ENCODE measurements around the gene CTNNA2. TPM values are rescaled to one million over a fixed set of nuclear protein-coding genes. Genes with fewer than 3 reads are reported as not detected.
"Not testable (repeated sequence)": the region's sequence is repeated elsewhere in the genome, so short reads cannot be mapped to it uniquely, and the experiment has no call there.

CTNNA2 gene
- polyA plus RNA-seq, 1 experiment: not detected

DNA sequence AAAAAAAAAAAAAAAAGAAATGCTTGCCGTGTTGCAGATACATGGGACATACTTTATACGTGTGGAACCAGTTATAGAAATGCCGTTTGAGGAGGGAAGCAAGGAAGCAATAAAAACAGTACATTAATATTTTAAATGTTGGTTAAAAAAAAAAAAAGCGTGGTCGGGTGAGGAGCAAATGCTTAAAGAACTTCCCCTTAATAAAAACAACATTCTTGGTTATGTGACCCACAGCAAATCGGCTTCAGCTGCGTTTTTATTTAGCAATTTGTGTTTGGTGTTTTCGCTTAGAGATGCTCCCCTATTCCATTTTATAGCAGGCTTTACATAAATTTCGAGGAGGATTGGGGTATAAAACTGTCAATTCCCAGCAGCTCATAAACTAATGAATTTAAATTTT lies 568.1 kb downstream of the CTNNA2 start:
- no peak for DNase-seq (ENCODE audit: low read depth, low spot score)
- no peak overlapping the region for H3K27ac ChIP-seq (ENCODE audit: low read depth, low read length)
- TF ChIP-seq, protein P1, sequence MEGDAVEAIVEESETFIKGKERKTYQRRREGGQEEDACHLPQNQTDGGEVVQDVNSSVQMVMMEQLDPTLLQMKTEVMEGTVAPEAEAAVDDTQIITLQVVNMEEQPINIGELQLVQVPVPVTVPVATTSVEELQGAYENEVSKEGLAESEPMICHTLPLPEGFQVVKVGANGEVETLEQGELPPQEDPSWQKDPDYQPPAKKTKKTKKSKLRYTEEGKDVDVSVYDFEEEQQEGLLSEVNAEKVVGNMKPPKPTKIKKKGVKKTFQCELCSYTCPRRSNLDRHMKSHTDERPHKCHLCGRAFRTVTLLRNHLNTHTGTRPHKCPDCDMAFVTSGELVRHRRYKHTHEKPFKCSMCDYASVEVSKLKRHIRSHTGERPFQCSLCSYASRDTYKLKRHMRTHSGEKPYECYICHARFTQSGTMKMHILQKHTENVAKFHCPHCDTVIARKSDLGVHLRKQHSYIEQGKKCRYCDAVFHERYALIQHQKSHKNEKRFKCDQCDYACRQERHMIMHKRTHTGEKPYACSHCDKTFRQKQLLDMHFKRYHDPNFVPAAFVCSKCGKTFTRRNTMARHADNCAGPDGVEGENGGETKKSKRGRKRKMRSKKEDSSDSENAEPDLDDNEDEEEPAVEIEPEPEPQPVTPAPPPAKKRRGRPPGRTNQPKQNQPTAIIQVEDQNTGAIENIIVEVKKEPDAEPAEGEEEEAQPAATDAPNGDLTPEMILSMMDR (IDR thresholded peaks at IDR 0.05; ENCODE audit: low read depth, low read length): no peak
- H3K4me3 ChIP-seq (ENCODE audit: low read depth, low read length): no peak overlapping the region; the same call in 1 of the 2 replicates
- ChIA-PET POLR2A (no interaction called here), CTCF (interaction anchor here (0.6 to 7.6 kb wide), 6 partner anchors 9 to 208 kb away, joined by 3 to 47 read pairs (median 8); no protein-coding TSS in a partner anchor)
- no peaks in the 10 kb centered on the region for H3K27me3 ChIP-seq (ENCODE audit: control insufficient read depth, insufficient read depth, low read length)
- H3K9me3 ChIP-seq (ENCODE audit: control insufficient read depth, insufficient read depth, low read length): no peaks in the 10 kb centered on the region

DNA sequence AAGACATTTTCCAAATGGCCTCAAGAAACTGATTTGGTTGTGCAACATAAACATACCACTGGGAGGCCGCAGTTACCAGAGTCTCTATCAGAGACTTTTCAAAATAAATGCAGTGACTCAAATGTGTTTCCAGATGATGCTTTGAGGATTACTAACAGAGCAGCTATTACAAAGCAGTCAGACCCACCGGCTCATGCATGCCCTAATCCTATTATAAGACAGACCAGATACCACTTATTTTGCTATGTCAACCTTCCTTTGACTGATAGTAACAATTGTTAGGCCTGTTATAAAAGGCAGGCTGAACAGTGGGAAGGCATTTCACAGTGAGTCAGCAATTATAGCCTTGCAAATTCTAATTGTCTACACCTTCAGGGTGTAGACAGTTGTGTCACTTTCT lies 574.0 kb downstream of the CTNNA2 start:
- DNase-seq (ENCODE audit: low read depth, low spot score): peak; percentile 77
- CTCF ChIA-PET: interaction anchor here (1.3 to 4.8 kb wide), 2 partner anchors 14 to 152 kb away, joined by 6 to 24 read pairs; no protein-coding TSS in a partner anchor

DNA sequence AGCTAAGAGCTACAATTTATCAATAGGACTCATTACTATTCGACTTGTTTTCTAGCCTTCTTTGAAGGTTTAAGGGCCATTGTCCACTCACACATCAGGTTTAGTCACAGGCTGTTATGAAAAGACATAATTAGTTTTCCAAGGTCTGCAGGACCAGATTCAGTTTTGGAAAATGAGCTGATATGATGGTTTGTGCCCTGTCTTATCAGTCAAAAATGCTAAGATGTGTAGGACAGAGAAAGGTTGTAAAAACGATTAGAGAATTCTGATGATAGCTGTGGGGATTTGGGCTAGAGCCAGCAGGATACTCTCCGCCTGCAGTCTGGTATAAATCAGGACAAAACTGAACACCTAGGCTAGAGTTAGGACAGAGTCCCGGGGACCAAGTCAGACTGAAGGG lies 578.4 kb downstream of the CTNNA2 start:
- no peak overlapping the region for H3K27ac ChIP-seq (ENCODE audit: low read depth, low read length)
- H3K9me3 ChIP-seq (ENCODE audit: control insufficient read depth, insufficient read depth, low read length): no peaks in the 10 kb centered on the region
- no peaks in the 10 kb centered on the region for H3K27me3 ChIP-seq (ENCODE audit: control insufficient read depth, insufficient read depth, low read length)
- TF ChIP-seq, protein P1 (IDR thresholded peaks at IDR 0.05; ENCODE audit: low read depth, low read length): no peak
- H3K4me3 ChIP-seq (ENCODE audit: low read depth, low read length): no peak overlapping the region
- ChIA-PET POLR2A (no interaction called here), CTCF (interaction anchor here (0.5 to 1.5 kb wide), 2 partner anchors 20 to 37 kb away, joined by 3 read pairs; no protein-coding TSS in a partner anchor)
- DNase-seq (ENCODE audit: low read depth, low spot score): no peak

More for the DNA sequence above, 574.0 kb downstream of the CTNNA2 start:
- Histone ChIP-seq H3K27ac (ENCODE audit: low read depth, low read length) (no peak overlapping the region), H3K4me3 (ENCODE audit: low read depth, low read length) (no peak overlapping the region), H3K9me3 (ENCODE audit: control insufficient read depth, insufficient read depth, low read length) (no peaks in the 10 kb centered on the region), H3K27me3 (ENCODE audit: control insufficient read depth, insufficient read depth, low read length) (no peaks in the 10 kb centered on the region)
- TF ChIP-seq, protein P1 (IDR thresholded peaks at IDR 0.05; ENCODE audit: low read depth, low read length): peak; percentile 56
- POLR2A ChIA-PET: interaction anchor here (0.6 to 1.0 kb wide), 2 partner anchors 28 to 276 kb away, joined by 3 to 4 read pairs; no protein-coding TSS in a partner anchor

DNA sequence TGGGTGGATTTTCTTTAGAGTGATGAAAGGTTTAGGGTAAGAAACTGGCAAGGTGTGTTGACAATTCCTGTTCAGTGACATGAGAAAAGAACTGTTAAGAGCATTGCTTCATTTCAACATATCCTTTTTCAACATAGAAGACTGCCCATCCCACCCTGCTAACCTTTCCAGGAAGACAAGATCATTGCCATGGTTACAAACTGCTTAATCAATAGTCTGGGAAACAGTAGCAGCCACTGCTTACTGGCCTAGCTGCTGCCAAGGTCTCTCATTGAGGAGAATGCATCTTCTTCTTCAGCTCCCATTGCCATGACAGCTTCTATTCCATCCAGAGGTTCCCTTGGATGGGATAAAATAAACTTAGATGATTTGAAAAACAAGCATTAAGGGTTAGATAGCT lies 579.6 kb downstream of the CTNNA2 start:
- no peaks in the 10 kb centered on the region for H3K9me3 ChIP-seq (ENCODE audit: control insufficient read depth, insufficient read depth, low read length)
- POLR2A ChIA-PET: no interaction called here
- CTCF ChIA-PET: interaction anchor here (1.0 kb wide), 1 partner anchor 146 kb away, joined by 3 read pairs; no protein-coding TSS in a partner anchor
- H3K27ac ChIP-seq (ENCODE audit: low read depth, low read length): no peak overlapping the region
- TF ChIP-seq, protein P1 (IDR thresholded peaks at IDR 0.05; ENCODE audit: low read depth, low read length): no peak
- DNase-seq (ENCODE audit: low read depth, low spot score): no peak
- H3K27me3 ChIP-seq (ENCODE audit: control insufficient read depth, insufficient read depth, low read length): no peaks in the 10 kb centered on the region
- no peak overlapping the region for H3K4me3 ChIP-seq (ENCODE audit: low read depth, low read length)

DNA sequence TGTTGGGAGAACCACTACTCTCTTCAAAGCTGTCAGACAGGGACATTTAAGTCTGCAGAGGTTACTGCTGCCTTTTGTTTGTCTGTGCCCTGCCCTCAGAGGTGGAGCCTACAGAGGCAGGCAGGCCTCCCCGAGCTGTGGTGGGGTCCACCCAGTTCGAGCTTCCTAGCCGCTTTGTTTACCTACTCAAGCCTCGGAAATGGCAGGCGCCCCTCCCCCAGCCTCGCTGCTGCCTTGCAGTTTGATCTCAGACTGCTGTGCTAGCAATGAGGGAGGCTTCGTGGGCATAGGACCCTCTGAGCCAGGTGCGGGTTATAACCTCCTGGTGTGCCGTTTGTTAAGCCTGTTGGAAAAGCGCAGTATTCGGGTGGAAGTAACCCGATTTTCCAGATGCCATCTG lies 585.7 kb downstream of the CTNNA2 start:
- H3K9me3 ChIP-seq (ENCODE audit: control insufficient read depth, insufficient read depth, low read length); H3K4me3 ChIP-seq (ENCODE audit: low read depth, low read length); POLR2A ChIA-PET; DNase-seq (ENCODE audit: low read depth, low spot score); H3K27ac ChIP-seq (ENCODE audit: low read depth, low read length); H3K27me3 ChIP-seq (ENCODE audit: control insufficient read depth, insufficient read depth, low read length): not testable (repeated sequence)
- CTCF ChIA-PET: interaction anchor here (0.6 kb wide), 1 partner anchor 104 kb away, joined by 3 read pairs; no protein-coding TSS in a partner anchor
